Ishikawa (cell line): ENCODE data around the gene GRB10.

Experiments
- FOXM1 ChIP-seq: IDR thresholded peaks from 2 replicates; pipeline ENCODE4 v1.6.1; 2012; ENCODE audit warnings: low read depth, borderline replicate concordance
- MAX ChIP-seq: IDR thresholded peaks from 2 replicates; pipeline ENCODE4 v1.6.1; 2012
- REST ChIP-seq: IDR thresholded peaks from 2 replicates; pipeline ENCODE4 v1.6.1; 2012; ENCODE audit warnings: low read depth, mild to moderate bottlenecking
- TAF1 ChIP-seq: IDR thresholded peaks from 2 replicates; pipeline ENCODE4 v1.6.1; 2012; ENCODE audit warnings: low read depth, mild to moderate bottlenecking

GRCh38 chr7:50827281-50827680 is 44.6 kb upstream of the GRB10 start:
- TF ChIP-seq REST (no peak), FOXM1 (no peak), TAF1 (no peak), MAX (no peak)
